A549 (cell line): Measurements from ENCODE around the gene PIH1D1.

Source experiments
- CBX8 ChIP-seq: fragments of 200-600 bp; sonication (generic); IDR thresholded peaks from 2 replicates; pipeline ENCODE4 v1.6.1; 2016
- EP300 ChIP-seq, 2 experiments: fragments of >200 bp; sonication (Bioruptor Twin); formaldehyde crosslinking; IDR thresholded peaks; 2 replicates in 1 of 2; 3 replicates in 1 of 2; pipeline ENCODE4 v1.6.1; 2016 to 2017
- FOXS1 ChIP-seq: fragments of 250-450 bp; sonication (Bioruptor Pico); IDR thresholded peaks from 2 replicates; pipeline ENCODE4 v1.5.0; 2020; ENCODE audit warnings: mild to moderate bottlenecking, moderate library complexity
- HOXA7 ChIP-seq: fragments of 250-450 bp; sonication (Bioruptor Pico); IDR thresholded peaks from 2 replicates; pipeline ENCODE4 v1.5.0; 2020; ENCODE audit warnings: mild to moderate bottlenecking, moderate library complexity
- JUN ChIP-seq, 2 experiments: fragments of >200 bp; sonication (Bioruptor Twin); formaldehyde crosslinking; IDR thresholded peaks; 2 replicates in 1 of 2; 3 replicates in 1 of 2; pipeline ENCODE4 v1.6.1; 2016 to 2017
- KDM1A ChIP-seq: fragments of 200-600 bp; sonication (generic); IDR thresholded peaks from 2 replicates; pipeline ENCODE4 v1.6.1; 2016; ENCODE audit warnings: low read depth, mild to moderate bottlenecking
- NR3C1 ChIP-seq: fragments of >200 bp; sonication (Bioruptor Twin); formaldehyde crosslinking; IDR thresholded peaks from 3 replicates; pipeline ENCODE4 v1.6.1; 2017
- SMC3 ChIP-seq: fragments of >200 bp; sonication (Bioruptor Twin); formaldehyde crosslinking; IDR thresholded peaks from 3 replicates; pipeline ENCODE4 v1.6.1; 2018; ENCODE audit warnings: inconsistent platforms
- ZSCAN20 ChIP-seq: fragments of 250-450 bp; sonication (Bioruptor Pico); IDR thresholded peaks from 2 replicates; pipeline ENCODE4 v1.8.0; 2022; ENCODE audit warnings: mild to moderate bottlenecking, moderate library complexity
- TF ChIP-seq, protein P1 (sequence below): IDR thresholded peaks from 2 replicates; pipeline ENCODE4 v1.6.1; 2012
- TF ChIP-seq, protein P2 (sequence below): fragments of >200 bp; sonication (Bioruptor Twin); formaldehyde crosslinking; IDR thresholded peaks from 3 replicates; pipeline ENCODE4 v1.6.1; 2016
- TF ChIP-seq, protein P3 (sequence below): fragments of 200-600 bp; sonication (generic); IDR thresholded peaks from 2 replicates; pipeline ENCODE4 v1.6.1; 2016; ENCODE audit warnings: antibody characterized with exemption, mild to moderate bottlenecking, moderate library complexity
- TF ChIP-seq, protein P4 (sequence below): fragments of >200 bp; sonication (Bioruptor Twin); formaldehyde crosslinking; IDR thresholded peaks from 3 replicates; pipeline ENCODE4 v1.5.1; 2016
- TF ChIP-seq, protein P5 (sequence below): fragments of 450-650 bp; IDR thresholded peaks from 2 replicates; pipeline ENCODE4 v1.6.1; 2014; ENCODE audit warnings: antibody characterized with exemption

DNA sequence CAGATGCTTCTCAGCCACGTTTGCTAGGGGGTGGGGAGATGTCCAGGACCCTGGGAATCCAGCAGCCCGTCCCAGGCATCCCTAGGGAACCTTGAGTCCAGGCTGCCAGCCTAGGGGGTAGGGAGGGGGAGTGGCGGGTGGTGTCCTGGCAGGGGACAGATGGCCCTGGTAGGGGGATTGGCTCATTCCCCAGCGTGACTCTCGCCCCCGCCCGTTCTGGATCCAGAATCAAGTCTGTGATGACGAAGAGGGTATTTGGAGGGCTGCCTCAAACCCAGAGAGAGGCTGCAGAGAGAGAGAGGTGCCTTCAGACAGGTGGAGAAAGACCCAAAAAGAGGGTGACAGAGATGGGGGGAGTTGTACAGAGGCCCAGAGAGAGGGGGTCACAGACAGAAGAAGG, 14.4 kb downstream of the PIH1D1 start:
- TF ChIP-seq, protein P1, sequence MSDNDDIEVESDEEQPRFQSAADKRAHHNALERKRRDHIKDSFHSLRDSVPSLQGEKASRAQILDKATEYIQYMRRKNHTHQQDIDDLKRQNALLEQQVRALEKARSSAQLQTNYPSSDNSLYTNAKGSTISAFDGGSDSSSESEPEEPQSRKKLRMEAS, result no peak
- TF ChIP-seq, protein P2, sequence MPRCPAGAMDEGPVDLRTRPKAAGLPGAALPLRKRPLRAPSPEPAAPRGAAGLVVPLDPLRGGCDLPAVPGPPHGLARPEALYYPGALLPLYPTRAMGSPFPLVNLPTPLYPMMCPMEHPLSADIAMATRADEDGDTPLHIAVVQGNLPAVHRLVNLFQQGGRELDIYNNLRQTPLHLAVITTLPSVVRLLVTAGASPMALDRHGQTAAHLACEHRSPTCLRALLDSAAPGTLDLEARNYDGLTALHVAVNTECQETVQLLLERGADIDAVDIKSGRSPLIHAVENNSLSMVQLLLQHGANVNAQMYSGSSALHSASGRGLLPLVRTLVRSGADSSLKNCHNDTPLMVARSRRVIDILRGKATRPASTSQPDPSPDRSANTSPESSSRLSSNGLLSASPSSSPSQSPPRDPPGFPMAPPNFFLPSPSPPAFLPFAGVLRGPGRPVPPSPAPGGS, result no peak
- no peak for TF ChIP-seq KDM1A
- TF ChIP-seq, protein P3, sequence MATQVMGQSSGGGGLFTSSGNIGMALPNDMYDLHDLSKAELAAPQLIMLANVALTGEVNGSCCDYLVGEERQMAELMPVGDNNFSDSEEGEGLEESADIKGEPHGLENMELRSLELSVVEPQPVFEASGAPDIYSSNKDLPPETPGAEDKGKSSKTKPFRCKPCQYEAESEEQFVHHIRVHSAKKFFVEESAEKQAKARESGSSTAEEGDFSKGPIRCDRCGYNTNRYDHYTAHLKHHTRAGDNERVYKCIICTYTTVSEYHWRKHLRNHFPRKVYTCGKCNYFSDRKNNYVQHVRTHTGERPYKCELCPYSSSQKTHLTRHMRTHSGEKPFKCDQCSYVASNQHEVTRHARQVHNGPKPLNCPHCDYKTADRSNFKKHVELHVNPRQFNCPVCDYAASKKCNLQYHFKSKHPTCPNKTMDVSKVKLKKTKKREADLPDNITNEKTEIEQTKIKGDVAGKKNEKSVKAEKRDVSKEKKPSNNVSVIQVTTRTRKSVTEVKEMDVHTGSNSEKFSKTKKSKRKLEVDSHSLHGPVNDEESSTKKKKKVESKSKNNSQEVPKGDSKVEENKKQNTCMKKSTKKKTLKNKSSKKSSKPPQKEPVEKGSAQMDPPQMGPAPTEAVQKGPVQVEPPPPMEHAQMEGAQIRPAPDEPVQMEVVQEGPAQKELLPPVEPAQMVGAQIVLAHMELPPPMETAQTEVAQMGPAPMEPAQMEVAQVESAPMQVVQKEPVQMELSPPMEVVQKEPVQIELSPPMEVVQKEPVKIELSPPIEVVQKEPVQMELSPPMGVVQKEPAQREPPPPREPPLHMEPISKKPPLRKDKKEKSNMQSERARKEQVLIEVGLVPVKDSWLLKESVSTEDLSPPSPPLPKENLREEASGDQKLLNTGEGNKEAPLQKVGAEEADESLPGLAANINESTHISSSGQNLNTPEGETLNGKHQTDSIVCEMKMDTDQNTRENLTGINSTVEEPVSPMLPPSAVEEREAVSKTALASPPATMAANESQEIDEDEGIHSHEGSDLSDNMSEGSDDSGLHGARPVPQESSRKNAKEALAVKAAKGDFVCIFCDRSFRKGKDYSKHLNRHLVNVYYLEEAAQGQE, result no peak
- no peak for TF ChIP-seq ZSCAN20
- TF ChIP-seq, protein P4, sequence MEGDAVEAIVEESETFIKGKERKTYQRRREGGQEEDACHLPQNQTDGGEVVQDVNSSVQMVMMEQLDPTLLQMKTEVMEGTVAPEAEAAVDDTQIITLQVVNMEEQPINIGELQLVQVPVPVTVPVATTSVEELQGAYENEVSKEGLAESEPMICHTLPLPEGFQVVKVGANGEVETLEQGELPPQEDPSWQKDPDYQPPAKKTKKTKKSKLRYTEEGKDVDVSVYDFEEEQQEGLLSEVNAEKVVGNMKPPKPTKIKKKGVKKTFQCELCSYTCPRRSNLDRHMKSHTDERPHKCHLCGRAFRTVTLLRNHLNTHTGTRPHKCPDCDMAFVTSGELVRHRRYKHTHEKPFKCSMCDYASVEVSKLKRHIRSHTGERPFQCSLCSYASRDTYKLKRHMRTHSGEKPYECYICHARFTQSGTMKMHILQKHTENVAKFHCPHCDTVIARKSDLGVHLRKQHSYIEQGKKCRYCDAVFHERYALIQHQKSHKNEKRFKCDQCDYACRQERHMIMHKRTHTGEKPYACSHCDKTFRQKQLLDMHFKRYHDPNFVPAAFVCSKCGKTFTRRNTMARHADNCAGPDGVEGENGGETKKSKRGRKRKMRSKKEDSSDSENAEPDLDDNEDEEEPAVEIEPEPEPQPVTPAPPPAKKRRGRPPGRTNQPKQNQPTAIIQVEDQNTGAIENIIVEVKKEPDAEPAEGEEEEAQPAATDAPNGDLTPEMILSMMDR, result no peak
- no peak for TF ChIP-seq HOXA7 (CRISPR knock-in tag)
- no peak for TF ChIP-seq FOXS1 (CRISPR knock-in tag)
- no peak for TF ChIP-seq CBX8
- no peak for TF ChIP-seq NR3C1
- TF ChIP-seq, protein P5, sequence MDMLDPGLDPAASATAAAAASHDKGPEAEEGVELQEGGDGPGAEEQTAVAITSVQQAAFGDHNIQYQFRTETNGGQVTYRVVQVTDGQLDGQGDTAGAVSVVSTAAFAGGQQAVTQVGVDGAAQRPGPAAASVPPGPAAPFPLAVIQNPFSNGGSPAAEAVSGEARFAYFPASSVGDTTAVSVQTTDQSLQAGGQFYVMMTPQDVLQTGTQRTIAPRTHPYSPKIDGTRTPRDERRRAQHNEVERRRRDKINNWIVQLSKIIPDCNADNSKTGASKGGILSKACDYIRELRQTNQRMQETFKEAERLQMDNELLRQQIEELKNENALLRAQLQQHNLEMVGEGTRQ, result no peak
- TF ChIP-seq JUN (IDR thresholded peaks at IDR 0.05), result no peak
- TF ChIP-seq EP300 (IDR thresholded peaks at IDR 0.05), result no peak
- no peak for TF ChIP-seq SMC3
